Left cardiac atrium (tissue), 4 donors: Measurements from ENCODE around the gene GRIN1. TPM values are rescaled to one million over a fixed set of nuclear protein-coding genes. Genes with fewer than 3 reads are reported as not detected.

Source experiments
- ATAC-seq, 2 donors: fragments of 200-7000 bp; cut with Tn5 transposase; one replicate each; pipeline ENCODE4 v1.9.1; 2020; ENCODE audit warnings: mild to moderate bottlenecking in 2 of 2, moderate library complexity in 2 of 2
- DNase-seq: peaks from one replicate; pipeline ENCODE4 v3.0.0-alpha.2; 2020
- intact Hi-C, 2 donors: fragments of 100-400 bp; cut with DNase I; formaldehyde crosslinking; loops; one replicate each; pipeline versions ENCODE4 v1.14.1 to v1.15.1; 2022 to 2023
- total RNA-seq, 2 donors: library from RNA; stranded (reverse); fragmentation: NEBNext Ultra II Directional; extraction: Animal tissue kit (Norgen Biotek cat#: 25700); gene quantifications; one replicate each; pipeline ENCODE4 v1.2.1, GENCODE V29; 2021
- donor health status: DM: no; HTN: yes; CAD: no.
- donor health status: DM: no; HTN: yes; CAD: no; lungs with severe emphysema.
- donor health status: DM: yes; HTN: yes; CAD: no.
- donor health status: Dilated cardiomyopathy.

The GRIN1 gene
- total RNA-seq, 2 donors from 2014 or later, result not detected

DNA sequence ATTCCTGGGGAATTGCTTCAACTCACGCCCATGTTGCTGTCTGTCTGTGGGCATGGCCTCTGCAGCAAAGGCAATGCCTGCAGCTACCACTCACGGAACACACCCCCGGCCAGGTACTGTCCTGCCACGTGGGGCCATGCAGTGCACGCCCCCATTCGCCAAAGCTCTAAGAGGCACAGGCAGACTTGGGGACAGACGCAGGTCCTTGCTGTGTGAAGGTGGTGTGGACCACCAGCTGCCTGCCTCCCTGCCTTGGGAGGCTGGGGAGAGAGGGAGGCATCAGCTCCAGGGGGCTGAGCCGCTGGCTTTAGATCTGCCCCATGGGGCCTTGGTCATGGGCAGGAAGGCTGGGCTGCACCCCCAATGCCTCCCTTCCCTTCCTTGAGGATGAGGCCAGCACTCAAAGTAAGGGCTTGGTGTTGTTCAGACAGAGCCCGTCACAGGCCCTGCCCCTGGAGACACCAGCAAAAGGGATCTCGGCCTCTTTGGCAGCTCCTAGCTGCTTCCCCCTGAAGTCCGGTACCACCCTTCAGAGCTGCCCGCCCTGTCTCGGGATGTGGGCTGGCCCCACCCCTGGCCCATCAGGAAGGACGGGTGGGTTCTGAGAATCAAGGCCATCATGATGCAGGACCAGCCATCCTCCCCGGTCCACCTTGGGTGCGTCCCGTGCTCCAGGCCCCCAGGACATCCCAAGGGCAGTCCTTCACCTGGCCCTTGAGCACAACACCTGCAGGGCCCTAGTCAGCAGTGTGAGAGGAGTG is 2.3 kb downstream of the GRIN1 start:
- DNase-seq (no peak), ATAC-seq (no peak)
- intact Hi-C loops, result no loop called here

DNA sequence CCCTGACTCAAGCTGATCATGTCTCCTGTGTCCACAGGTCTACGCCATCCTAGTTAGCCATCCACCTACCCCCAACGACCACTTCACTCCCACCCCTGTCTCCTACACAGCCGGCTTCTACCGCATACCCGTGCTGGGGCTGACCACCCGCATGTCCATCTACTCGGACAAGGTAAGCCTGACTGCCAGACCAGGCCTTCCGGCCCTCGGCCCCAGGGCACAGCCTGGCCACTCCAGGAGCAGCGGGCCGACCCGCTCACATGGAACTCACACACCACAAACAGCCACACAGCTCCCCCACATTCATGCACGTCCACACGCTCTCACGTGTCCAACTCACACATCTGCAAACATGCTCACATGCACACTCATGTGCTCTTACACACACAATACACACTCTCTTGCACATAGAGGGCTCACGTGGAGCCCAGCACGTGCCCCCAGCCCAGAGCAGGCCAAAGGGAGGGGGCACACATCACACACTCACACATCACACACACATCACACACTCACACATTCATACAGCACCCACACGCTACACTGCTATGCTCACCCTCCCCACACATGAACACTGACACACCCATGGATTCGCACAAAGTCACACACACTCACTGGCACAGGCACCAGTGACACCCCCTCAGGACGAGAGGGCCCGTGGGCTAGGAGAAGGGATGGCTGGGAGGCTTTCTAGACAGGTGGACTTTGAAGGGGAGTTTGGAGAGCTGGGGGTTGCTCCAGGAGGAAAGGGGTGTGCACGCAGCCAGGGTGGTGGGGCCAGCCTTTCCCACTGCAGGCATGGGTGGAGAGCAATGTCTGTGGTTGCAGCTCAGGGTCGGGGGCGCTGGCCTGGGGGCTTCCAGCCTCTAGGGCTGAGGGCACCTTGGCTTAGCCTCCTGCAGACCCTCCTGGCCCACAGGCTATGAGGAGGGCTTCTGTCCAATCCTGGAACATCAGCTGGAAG is 3.3 kb downstream of the GRIN1 start:
- intact Hi-C loops, result no loop called here
- DNase-seq (peak; percentile 4), ATAC-seq (no peak)

DNA sequence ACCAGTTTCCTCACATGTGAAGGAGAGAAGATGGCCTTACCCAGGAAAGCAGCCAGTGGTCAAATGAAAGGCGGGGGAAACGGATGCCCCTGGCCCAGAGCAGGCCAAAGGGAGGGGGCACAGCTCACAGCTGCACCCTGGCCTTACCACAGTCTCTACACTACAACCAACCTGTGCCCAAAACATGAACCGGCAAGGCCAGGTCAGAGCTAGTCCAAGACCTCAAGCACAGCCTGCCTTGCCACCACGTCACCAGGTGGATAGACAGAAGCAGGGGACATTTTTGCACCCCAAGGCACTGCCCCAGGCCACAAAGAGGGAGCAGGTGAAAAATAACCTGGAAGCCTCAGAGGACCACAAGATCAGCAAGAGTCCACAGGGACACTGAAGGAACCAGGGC is 4.5 kb downstream of the GRIN1 start:
- intact Hi-C loops, result no loop called here
- ATAC-seq (no peak), DNase-seq (no peak)

DNA sequence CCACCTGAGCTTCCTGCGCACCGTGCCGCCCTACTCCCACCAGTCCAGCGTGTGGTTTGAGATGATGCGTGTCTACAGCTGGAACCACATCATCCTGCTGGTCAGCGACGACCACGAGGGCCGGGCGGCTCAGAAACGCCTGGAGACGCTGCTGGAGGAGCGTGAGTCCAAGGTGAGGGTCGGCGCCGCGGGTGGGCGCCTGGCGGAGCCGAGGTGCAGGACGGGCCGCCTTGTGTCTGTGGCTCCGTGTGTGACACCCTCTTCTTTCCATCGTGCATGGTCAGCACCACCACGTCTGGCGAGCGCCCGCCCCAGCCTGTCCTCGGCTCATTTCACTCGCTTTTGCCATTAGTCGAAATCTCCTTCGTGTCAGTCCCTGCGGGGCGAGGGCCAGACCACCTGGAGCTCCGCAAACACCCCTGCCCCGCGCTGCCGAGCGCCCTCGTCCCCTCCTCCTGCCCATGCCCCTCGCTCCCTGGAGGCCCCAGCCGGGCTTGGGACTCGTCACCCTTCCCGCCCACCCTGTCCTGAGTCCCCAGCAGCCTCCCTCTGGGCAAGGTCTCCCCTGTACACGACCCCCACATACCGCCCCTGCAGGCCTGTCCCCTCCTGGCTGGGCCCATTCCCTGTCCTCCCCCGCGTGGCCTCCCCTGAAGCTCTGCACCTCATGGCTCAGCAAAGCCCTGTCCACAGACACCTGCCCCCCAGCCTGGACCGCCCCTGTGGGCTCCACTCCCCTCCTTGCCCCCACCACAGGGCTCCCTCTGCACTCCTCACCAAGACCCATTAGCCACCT is 7.0 kb downstream of the GRIN1 start:
- no peak for ATAC-seq
- DNase-seq, result peak; percentile 18
- intact Hi-C loops, result no loop called here

DNA sequence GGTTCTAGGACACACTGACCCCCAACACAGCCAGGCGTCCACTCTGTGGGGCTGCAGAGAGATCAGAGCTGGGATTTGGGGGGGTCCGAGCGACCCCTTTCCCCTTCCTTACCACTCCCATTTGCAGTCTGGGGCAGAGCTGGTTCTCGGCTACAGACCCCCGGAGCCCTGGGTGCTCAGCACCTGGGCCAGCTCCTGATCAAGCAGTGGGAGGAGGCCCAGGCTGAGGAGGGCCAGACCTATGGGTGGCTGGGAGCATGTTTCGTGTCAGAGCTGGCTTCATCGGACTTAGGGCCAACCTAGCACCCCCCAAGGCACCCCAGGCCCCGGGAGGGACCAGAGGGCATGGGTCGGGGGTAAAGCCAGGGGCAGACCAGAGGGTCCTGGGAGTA is 7.6 kb downstream of the GRIN1 start:
- intact Hi-C loops, result no loop called here
- DNase-seq (peak; percentile 9), ATAC-seq (peak in 1 of 2 donors; percentile 8)

DNA sequence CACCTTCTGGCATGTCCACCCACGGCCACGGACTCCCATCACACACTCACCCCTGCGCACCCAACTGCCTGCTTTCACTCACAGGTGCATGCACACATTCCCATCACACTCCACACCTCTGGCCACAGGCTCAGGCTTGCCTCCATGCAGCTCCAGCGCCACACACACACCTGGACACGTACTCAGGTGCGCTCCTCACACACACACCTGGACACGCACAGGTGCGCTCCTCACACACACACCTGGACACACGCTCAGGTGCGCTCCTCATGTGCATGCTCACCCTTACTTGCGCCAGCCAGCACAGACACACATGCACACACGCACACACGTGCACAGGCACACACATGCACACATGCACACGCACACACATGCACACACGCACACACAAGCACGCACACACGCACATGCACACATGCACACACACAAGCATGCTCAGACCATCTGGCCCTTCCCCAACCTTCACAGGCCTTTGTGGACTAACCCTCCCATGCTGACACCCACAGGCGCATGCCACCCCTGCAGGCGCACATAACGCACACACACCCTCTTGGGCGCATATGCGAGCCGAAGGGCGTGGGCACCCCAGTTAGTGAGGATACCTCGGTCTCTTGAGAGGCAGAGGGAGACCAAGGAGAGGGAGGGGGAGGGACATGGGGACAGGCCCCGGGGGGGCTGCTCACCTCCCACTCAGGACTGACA is 8.3 kb downstream of the GRIN1 start:
- peak; percentile 7 for DNase-seq
- intact Hi-C loops, result no loop called here
- ATAC-seq, result no peak

DNA sequence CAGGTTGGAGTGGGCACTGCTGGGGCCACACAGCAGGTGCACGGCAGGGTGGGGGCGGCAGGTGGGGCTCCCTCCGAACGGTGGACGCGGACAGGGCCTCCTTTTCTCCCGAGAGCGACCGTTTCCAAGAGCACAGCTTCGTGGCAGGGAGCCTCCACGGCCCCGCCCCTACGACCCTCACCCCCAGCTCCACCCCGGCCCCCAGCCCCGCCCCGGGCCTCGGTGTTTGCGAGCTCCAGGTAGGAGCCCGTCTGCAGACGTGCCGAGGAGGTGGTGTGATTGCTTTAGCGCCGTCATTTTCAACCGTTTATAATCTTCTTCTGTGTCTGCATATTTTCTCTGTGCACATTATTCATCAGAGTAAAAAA is 8.8 kb downstream of the GRIN1 start:
- DNase-seq (no peak), ATAC-seq (no peak)
- intact Hi-C loops, result no loop called here

DNA sequence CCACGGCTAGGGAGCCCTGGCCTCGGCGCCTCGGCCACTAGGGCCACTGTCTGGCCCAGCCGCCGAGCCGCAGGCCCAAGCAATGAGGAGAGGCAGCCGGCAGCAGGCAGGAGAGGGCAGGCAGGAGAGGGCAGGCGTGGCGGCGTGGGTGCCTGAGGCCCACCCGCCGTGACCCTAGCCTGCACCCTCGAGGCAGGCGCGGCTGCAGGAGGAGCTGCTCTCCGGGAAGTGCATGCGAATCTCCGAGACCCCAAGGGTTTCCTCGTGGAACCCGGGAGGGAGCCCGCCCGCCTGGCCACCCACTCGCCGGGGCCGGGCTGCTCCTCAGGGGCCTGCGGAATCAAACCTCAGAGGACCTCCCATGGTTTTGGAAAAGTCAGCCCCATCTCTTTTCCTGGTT is 9.3 kb downstream of the GRIN1 start:
- ATAC-seq (no peak), DNase-seq (no peak)
- intact Hi-C loops, result no loop called here

DNA sequence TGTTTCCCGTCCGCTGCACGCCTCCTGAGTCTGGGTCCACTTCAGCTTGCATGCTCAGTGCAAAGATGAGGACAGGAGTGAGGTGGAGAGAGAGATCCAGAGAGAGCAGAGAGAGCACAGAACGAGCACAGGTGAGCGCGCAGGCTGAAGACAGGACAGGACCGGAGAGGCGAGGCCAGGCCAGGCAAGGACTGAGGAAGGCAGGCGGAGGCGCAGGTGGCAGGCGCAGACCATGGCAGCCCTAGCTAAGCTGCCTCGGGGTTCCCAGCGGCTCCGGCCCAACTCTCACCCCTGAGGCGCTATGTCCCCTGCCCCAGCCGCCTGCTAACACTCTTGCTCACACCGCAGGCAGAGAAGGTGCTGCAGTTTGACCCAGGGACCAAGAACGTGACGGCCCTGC is 9.7 kb downstream of the GRIN1 start:
- ATAC-seq (no peak), DNase-seq (no peak)
- intact Hi-C loops, result no loop called here

DNA sequence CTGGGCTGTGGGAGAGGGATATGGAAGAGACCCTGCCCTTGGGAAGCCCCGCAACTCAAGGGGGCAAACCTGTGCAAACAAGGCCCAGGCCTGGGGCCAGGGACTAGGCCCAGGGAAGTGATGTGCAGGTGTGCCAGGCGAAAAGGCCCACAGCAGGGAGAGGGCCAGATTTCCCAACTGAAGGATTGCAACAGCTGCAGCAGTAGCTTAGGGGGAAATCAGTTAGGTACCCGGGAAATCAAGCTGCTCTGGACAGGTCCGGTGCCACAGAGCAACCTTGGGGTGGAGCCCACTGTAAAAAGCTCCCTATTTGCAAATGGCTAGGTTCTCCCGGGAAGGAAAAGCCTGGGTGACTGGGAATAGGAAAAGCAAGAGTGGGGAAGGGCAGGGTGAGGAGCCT is 10.4 kb downstream of the GRIN1 start:
- ATAC-seq (no peak), DNase-seq (no peak)
- intact Hi-C loops, result no loop called here

DNA sequence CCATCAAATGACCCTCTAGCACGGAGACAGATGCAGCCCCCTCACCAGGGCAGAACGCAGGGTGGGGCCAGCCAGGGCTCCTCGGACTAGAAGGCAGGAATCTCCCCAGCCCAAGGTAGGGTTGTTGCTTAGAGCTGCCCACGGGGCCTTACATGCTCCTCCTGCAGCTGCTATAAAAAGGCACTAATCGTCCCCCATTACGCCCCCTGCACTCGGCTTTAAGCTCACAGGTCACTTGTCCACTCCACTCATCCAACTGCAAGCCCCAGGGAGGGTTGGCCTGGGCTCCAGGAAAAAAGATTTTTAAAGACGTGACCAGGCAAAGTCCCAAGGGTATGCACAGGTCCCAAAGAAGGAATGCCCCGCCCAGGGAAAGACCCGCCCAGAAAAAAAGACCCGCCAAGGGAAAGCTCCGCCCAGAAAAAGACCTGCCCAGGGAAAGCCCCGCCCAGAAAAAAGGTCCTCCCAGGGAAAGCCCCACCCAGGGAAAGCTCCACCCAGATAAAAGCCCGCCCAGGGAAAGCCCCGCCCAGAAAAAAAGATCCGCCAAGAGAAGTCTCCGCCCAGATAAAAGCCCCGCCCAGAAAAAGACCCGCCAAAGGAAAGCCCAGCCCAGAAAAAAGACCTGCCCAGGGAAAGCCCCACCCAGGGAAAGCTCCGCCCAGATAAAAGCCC is 11.1 kb downstream of the GRIN1 start:
- ATAC-seq (no peak), DNase-seq (no peak)

DNA sequence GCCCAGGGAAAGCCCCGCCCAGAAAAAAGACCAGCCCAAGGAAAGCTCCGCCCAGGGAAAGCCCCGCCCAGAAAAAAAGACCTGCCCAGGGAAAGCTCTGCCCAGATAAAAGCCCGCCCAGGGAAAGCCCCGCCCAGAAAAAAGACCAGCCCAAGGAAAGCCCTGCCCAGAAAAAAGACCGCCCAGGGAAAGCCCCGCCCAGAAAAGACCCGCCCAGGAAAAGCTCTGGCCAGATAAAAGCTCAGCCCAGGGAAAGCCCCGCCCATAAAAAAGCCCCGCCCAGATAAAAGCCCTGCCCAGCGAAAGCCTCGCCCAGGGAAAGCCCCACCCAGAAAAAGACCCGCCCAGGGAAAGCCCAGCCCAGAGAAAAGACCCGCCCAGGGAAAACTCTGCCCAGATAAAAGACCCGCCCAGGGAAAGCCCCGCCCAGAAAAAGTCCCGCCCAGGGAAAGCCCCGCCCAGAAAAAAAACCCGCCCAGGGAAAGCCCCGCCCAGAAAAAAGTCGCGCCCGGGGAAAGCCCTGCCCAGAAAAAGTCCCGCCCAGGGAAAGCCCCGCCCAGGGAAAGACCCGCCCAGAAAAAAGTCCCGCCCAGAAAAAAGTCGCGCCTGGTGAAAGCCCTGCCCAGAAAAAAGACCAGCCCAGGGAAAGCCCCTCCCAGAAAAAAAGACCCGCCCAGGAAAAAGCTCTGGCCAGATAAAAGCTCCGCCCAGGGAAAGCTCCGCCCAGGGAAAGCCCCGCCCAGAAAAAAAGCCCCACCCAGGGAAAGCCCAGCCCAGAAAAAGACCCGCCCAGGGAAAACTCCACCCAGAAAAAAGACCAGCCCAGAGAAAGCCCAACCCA is 11.9 kb downstream of the GRIN1 start:
- no peak for ATAC-seq
- intact Hi-C loops, result no loop called here
- no peak for DNase-seq

More for the DNA sequence above, 11.1 kb downstream of the GRIN1 start:
- intact Hi-C loops, result no loop called here

DNA sequence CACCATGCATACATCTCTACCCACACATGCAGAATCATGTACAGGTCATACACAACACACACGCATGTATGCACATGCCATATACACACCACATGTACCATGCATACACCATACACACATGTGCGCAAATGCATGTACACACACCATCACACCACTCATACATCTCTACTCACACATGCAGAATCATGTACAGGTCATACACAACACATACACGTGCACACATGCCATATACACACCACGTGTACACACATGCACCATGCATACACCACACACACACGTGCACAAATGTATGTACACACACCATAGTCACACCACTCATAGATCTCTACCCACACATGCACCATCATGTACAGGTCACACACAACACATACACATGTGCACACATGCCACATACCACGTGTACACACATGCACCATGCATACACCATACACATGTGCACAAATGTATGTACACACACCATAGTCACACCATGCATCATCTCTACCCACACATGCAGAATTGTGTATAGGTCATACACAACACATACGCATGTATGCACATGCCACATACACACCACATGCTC is 14.0 kb downstream of the GRIN1 start:
- ATAC-seq (no peak), DNase-seq (no peak)
- intact Hi-C loops, result no loop called here

DNA sequence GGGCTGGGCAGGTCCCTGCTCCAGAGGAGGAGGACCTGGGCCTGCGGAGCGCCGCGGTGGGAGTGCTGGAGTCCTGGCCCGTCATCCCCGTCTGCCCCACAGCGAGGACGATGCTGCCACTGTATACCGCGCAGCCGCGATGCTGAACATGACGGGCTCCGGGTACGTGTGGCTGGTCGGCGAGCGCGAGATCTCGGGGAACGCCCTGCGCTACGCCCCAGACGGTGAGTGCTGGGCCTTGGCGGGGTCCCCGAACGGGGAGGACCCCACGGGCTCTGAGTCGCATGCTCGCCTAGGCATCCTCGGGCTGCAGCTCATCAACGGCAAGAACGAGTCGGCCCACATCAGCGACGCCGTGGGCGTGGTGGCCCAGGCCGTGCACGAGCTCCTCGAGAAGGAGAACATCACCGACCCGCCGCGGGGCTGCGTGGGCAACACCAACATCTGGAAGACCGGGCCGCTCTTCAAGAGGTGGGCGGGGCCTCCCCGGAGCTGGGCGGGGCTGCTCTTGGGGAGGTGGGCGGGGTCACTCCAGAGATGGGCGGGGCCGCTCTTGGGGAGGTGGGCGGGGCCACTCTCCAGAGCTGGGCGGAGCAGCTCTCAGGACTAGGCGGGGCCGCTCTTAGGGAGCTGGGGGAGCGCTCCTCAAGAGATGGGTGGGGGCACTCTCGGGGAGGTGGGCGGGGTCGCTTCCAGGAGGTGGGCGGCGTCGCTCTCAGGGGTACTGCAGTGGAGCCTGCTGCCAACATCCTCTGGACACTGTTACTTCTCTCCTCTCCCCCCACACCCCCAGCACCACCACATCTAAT is 17.8 kb downstream of the GRIN1 start:
- peak; percentile 64 to 77 for ATAC-seq
- peak; percentile 56 for DNase-seq
- intact Hi-C loops, result no loop called here

DNA sequence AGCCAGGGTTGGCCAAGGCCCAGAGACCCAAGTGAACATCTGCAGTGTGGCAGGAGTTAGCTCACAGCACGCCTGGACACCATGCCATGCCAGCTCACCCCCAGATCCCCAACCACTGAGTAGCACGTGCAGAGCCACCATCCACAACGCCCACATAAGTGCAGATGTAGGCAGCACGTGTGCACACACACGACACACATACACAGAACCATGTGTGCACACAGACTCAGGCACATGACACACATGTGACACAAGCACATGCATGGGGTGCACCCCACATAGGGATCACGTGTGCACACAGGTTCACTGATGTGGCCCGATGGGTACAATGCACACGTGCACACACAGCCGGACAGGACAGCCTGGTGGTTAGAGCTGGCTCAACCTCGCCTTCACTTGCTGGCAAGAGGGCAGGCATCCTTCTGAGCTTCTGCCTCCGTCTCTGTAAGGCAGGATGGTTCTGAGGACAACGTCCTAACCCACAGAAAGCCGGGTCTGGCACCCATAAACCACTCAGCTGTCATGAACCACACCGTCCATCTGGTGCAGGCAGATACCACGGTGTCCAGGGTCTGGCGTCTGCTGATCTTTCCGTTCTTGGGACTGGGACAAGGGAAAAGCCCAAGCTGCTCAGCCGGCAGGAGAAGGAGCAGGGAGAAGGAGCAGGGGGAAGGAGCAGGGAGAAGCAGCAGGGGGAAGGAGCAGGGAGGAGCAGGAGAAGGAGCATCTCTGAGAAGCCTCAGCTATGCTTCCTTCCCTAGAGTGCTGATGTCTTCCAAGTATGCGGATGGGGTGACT is 18.9 kb downstream of the GRIN1 start:
- no peak for DNase-seq
- intact Hi-C loops, result no loop called here
- no peak for ATAC-seq

DNA sequence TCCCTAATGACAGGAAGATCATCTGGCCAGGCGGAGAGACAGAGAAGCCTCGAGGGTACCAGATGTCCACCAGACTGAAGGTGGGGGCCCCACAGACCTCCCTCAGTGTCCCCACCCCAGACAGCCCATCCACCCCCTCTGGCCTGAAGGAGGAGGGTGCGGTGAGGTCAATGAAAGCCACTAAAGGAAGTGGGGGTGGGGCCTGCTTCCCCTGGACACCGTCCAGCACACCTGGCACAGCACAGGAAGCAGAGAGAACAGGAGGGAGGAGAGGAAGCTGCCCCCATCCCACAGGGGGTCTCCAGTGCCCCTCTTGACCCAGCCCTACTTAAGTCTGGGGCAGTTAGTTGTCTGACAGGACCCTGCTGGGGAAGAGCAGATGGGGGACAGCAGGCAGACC is 19.7 kb downstream of the GRIN1 start:
- DNase-seq, result no peak
- ATAC-seq, result no peak
- intact Hi-C loops, result no loop called here
